PFSK-1 (cell line): ENCODE data around the gene SLCO2A1.

Source experiments
- TAF1 ChIP-seq: IDR thresholded peaks from 2 replicates; pipeline ENCODE4 v1.6.1; 2012; ENCODE audit warnings: low read length, control low read depth, borderline replicate concordance; ENCODE audit not compliant: insufficient read depth
- TF ChIP-seq, protein P1 (sequence below), 2 experiments: IDR thresholded peaks; 2 replicates each; pipeline versions ENCODE4 v1.6.1 to v1.8.0; 2011 to 2012; ENCODE audit warnings: low read depth in 2 of 2, low read length in 2 of 2, control low read depth in 1 of 2, inconsistent platforms in 1 of 2, mild to moderate bottlenecking in 1 of 2, moderate library complexity in 1 of 2; ENCODE audit not compliant: insufficient read depth in 1 of 2

DNA sequence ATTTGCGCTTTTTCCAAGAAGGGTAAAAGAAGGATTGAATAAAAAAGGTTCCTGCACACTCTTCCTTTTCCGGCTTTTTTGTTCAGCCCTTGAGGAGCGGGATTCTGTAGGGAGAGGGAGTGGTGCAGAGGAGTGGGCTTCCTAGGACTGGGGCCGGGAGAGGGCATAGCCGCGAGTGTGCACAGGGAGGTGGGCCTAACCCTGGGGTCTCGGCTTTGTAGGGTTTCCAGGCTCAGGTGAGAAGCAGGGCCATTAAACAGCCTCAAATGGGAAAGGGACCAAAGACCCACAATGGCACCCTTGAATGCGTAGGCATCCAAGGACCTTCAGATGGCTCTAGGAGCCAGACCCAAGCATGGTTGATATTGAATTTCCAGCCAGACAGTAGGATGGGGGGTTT lies 98.6 kb downstream of the SLCO2A1 start:
- TF ChIP-seq TAF1: no peak
- TF ChIP-seq, protein P1, sequence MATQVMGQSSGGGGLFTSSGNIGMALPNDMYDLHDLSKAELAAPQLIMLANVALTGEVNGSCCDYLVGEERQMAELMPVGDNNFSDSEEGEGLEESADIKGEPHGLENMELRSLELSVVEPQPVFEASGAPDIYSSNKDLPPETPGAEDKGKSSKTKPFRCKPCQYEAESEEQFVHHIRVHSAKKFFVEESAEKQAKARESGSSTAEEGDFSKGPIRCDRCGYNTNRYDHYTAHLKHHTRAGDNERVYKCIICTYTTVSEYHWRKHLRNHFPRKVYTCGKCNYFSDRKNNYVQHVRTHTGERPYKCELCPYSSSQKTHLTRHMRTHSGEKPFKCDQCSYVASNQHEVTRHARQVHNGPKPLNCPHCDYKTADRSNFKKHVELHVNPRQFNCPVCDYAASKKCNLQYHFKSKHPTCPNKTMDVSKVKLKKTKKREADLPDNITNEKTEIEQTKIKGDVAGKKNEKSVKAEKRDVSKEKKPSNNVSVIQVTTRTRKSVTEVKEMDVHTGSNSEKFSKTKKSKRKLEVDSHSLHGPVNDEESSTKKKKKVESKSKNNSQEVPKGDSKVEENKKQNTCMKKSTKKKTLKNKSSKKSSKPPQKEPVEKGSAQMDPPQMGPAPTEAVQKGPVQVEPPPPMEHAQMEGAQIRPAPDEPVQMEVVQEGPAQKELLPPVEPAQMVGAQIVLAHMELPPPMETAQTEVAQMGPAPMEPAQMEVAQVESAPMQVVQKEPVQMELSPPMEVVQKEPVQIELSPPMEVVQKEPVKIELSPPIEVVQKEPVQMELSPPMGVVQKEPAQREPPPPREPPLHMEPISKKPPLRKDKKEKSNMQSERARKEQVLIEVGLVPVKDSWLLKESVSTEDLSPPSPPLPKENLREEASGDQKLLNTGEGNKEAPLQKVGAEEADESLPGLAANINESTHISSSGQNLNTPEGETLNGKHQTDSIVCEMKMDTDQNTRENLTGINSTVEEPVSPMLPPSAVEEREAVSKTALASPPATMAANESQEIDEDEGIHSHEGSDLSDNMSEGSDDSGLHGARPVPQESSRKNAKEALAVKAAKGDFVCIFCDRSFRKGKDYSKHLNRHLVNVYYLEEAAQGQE (IDR thresholded peaks at IDR 0.05; ENCODE audit: insufficient read depth in 1 of 2, low read depth in 2 of 2, low read length in 2 of 2): no peak
